Esophagus squamous epithelium (tissue), 4 donors: ENCODE results near the gene STRBP.

Experiments used
- POLR2A ChIP-seq, 4 donors: fragments of 450-650 bp; IDR thresholded peaks; one replicate each; pipeline ENCODE4 v1.6.1; 2017; ENCODE audit warnings: antibody characterized with exemption in 4 of 4, mild to moderate bottlenecking in 4 of 4, moderate library complexity in 3 of 4
- TF ChIP-seq, protein P1 (sequence below), 6 experiments: fragments of 450-650 bp in 4 of 6; fragments of 200-600 bp in 2 of 6; sonication (generic) in 2 of 6; IDR thresholded peaks; one replicate each; pipeline ENCODE4 v1.5.1; 2016 to 2019; ENCODE audit warnings: antibody characterized with exemption in 6 of 6, mild to moderate bottlenecking in 4 of 6, moderate library complexity in 4 of 6

DNA sequence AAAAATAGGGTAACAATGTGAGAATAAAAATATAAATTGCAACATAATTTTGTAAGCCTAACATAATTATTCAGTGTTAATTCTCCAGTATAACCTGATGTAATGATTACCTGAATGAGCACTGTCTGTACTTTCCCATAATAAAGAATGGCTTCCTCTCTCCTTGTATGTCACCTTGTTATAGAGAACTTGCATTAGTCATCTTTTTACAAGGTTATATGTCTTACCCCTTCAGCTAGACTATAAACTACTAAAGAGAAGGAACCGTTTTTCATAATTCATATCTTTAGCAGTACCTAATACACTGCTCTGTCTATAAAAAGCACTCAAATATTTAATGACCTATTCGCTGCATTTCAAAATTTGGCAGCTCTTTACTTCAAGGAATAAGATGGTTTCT, 19.8 kb downstream of the STRBP start:
- TF ChIP-seq, protein P1, sequence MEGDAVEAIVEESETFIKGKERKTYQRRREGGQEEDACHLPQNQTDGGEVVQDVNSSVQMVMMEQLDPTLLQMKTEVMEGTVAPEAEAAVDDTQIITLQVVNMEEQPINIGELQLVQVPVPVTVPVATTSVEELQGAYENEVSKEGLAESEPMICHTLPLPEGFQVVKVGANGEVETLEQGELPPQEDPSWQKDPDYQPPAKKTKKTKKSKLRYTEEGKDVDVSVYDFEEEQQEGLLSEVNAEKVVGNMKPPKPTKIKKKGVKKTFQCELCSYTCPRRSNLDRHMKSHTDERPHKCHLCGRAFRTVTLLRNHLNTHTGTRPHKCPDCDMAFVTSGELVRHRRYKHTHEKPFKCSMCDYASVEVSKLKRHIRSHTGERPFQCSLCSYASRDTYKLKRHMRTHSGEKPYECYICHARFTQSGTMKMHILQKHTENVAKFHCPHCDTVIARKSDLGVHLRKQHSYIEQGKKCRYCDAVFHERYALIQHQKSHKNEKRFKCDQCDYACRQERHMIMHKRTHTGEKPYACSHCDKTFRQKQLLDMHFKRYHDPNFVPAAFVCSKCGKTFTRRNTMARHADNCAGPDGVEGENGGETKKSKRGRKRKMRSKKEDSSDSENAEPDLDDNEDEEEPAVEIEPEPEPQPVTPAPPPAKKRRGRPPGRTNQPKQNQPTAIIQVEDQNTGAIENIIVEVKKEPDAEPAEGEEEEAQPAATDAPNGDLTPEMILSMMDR (IDR thresholded peaks at IDR 0.05), result no peak
- no peak for TF ChIP-seq POLR2A (IDR thresholded peaks at IDR 0.05)
